Tibial nerve (tissue), 4 donors: ENCODE data around the gene TMC3. TPM values are rescaled to one million over a fixed set of nuclear protein-coding genes. Genes with fewer than 3 reads are reported as not detected.

ENCODE experiments used
- DNase-seq, 2 donors: peaks; one replicate each; pipeline ENCODE4 v3.0.0-alpha.2; 2019; ENCODE audit warnings: low spot score in 2 of 2
- H3K27ac ChIP-seq, 4 donors: fragments of 200-600 bp; sonication (generic) in 3 of 4; one replicate each; pipeline ENCODE4 v1.5.1; 2017 to 2019; ENCODE audit warnings: mild to moderate bottlenecking in 1 of 4
- H3K27me3 ChIP-seq, 2 donors: fragments of 200-600 bp; sonication (generic) in 1 of 2; one replicate each; pipeline versions ENCODE4 v1.5.1 to v1.6.0; 2017 to 2019
- H3K36me3 ChIP-seq, 3 donors: fragments of 200-600 bp; sonication (generic); one replicate each; pipeline ENCODE4 v1.5.1; 2018 to 2019
- H3K4me1 ChIP-seq, 4 donors: fragments of 200-600 bp; sonication (generic) in 3 of 4; one replicate each; pipeline ENCODE4 v1.5.1; 2017 to 2019
- H3K4me3 ChIP-seq, 4 donors: fragments of 200-600 bp; sonication (generic) in 3 of 4; one replicate each; pipeline ENCODE4 v1.5.1; 2017 to 2019; ENCODE audit warnings: mild to moderate bottlenecking in 1 of 4, moderate library complexity in 1 of 4
- H3K9me3 ChIP-seq, 4 donors: fragments of 200-600 bp; sonication (generic) in 3 of 4; one replicate each; pipeline ENCODE4 v1.5.1; 2017 to 2019
- CTCF ChIP-seq, 5 experiments: fragments of 200-600 bp in 3 of 5; fragments of 450-650 bp in 2 of 5; sonication (generic) in 3 of 5; IDR thresholded peaks; one replicate each; pipeline ENCODE4 v1.5.1; 2016 to 2019; ENCODE audit warnings: antibody characterized with exemption in 5 of 5, mild to moderate bottlenecking in 3 of 5, moderate library complexity in 2 of 5
- EP300 ChIP-seq, 2 donors: sonication (generic); formaldehyde crosslinking; IDR thresholded peaks; one replicate each; pipeline ENCODE4 v1.6.1; 2017; ENCODE audit warnings: antibody characterized with exemption in 2 of 2, mild to moderate bottlenecking in 1 of 2
- POLR2A ChIP-seq, 2 donors: fragments of 450-650 bp; IDR thresholded peaks; one replicate each; pipeline ENCODE4 v1.6.1; 2017; ENCODE audit warnings: antibody characterized with exemption in 2 of 2, mild to moderate bottlenecking in 2 of 2, moderate library complexity in 2 of 2
- WGBS, 2 donors: methylation state at CpG; one replicate each; pipeline ENCODE4 v1.1.5; 2018; 5-methylcytosine and 5-hydroxymethylcytosine counted together
- total RNA-seq, 4 donors: library from RNA; depleted of rRNA; stranded (reverse); fragments of >200 nt; gene quantifications; one replicate each; pipeline ENCODE4 v1.1.0, GENCODE V29; 2016

TMC3 gene
- total RNA-seq, 4 donors from 2014 or later = not detected

DNA sequence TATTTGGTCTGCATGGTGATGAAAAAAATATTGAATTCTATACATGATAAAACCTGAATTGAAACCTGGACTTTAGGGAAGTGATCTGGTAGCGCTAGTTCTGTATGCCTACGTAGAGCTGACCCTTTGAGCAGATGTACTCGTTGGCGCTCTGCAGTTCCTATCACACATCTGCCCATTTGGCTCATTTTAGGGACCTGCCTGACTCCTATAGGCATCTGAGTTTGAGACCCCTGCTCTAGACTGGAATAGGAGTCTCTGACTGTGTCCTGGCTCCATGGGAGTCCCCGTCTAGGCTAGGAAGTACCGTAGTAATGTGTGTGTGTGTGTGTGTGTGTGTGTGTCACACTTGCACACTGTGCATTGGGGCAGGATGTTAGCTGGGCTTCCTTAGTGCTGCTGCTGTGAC is 71.3 kb downstream of the TMC3 start:
- TF ChIP-seq CTCF (IDR thresholded peaks at IDR 0.05) = no peak
- TF ChIP-seq EP300 (IDR thresholded peaks at IDR 0.05) = no peak
- TF ChIP-seq POLR2A (IDR thresholded peaks at IDR 0.05) = no peak
- Histone ChIP-seq H3K27me3 (no peaks in the 10 kb centered on the region), H3K4me3 (no peak overlapping the region), H3K36me3 (peaks cover 0 to 78% (median 16%) of the 10 kb centered on the region in 3 donors), H3K27ac (peak overlapping the region in 3 of 4 donors; percentile 9 to 79 (median 76)), H3K4me1 (peaks cover 0 to 34% (median 24%) of the 10 kb centered on the region in 4 donors), H3K9me3 (no peaks in the 10 kb centered on the region)
- no peak for DNase-seq
- WGBS, 2 donors = 65 to 77% methylated on average over 6 of the region's 6 CpGs

GRCh38 chr15:81301815-81302399 is 72.1 kb downstream of the TMC3 start:
- Histone ChIP-seq H3K27ac (peak overlapping the region in 3 of 4 donors; percentile 34 to 79 (median 76)), H3K4me3 (peak overlapping the region in 1 of 4 donors; percentile 6), H3K36me3 (peaks cover 0 to 78% (median 16%) of the 10 kb centered on the region in 3 donors), H3K27me3 (no peaks in the 10 kb centered on the region), H3K9me3 (no peaks in the 10 kb centered on the region), H3K4me1 (peaks cover 0 to 34% (median 27%) of the 10 kb centered on the region in 4 donors)
- TF ChIP-seq POLR2A (IDR thresholded peaks at IDR 0.05) (no peak), EP300 (IDR thresholded peaks at IDR 0.05) (peak in 1 of 2 donors; percentile 42)
- no peak for DNase-seq
- 86 to 91% methylated on average over 5 of the region's 5 CpGs for WGBS, 2 donors

DNA sequence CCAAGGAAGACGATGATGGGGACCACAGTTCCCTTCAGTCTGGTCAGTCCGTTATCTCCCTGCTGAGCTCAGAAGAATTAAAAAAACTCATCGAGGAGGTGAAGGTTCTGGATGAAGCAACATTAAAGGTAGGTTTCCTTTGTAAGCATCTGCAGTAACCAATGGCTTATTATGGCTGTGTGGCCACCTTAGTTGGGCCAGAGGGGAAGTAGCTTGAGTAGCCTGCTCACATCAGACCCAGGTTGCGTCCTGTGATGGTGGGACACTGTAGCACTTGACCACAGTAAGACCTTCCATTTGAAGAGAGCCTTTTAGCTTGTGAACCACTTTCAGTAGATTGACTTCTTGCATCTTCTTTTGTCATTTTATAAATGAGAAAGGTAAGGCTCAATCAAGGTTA is 72.6 kb downstream of the TMC3 start:
- Histone ChIP-seq H3K27ac (peak overlapping the region in 3 of 4 donors; percentile 13 to 47 (median 34)), H3K27me3 (no peaks in the 10 kb centered on the region), H3K4me3 (no peak overlapping the region), H3K9me3 (no peaks in the 10 kb centered on the region), H3K36me3 (peaks cover 0 to 73% (median 14%) of the 10 kb centered on the region in 3 donors), H3K4me1 (peaks cover 0 to 36% (median 29%) of the 10 kb centered on the region in 4 donors)
- DNase-seq = no peak
- TF ChIP-seq POLR2A (IDR thresholded peaks at IDR 0.05) (no peak), CTCF (IDR thresholded peaks at IDR 0.05) (no peak), EP300 (IDR thresholded peaks at IDR 0.05) (no peak)
- WGBS, 2 donors = 96% methylated on average over 4 of the region's 4 CpGs

- 82 to 87% methylated on average over 10 to 14 of the region's 14 CpGs for WGBS, 2 donors
- Histone ChIP-seq H3K27ac (peak overlapping the region in 3 of 4 donors; percentile 38 to 75 (median 53)), H3K4me1 (peaks cover 0 to 47% (median 34%) of the 10 kb centered on the region in 4 donors), H3K27me3 (no peaks in the 10 kb centered on the region), H3K36me3 (peaks cover 0 to 61% (median 8%) of the 10 kb centered on the region in 3 donors), H3K4me3 (peak overlapping the region in 2 of 4 donors; percentile 25 to 48), H3K9me3 (no peaks in the 10 kb centered on the region)
- no peak for DNase-seq
- TF ChIP-seq CTCF (IDR thresholded peaks at IDR 0.05) = no peak
- no peak for TF ChIP-seq POLR2A (IDR thresholded peaks at IDR 0.05)
- no peak for TF ChIP-seq EP300 (IDR thresholded peaks at IDR 0.05)
Measured at GRCh38 chr15:81299630-81300273, 74.3 kb downstream of the TMC3 start.

DNA sequence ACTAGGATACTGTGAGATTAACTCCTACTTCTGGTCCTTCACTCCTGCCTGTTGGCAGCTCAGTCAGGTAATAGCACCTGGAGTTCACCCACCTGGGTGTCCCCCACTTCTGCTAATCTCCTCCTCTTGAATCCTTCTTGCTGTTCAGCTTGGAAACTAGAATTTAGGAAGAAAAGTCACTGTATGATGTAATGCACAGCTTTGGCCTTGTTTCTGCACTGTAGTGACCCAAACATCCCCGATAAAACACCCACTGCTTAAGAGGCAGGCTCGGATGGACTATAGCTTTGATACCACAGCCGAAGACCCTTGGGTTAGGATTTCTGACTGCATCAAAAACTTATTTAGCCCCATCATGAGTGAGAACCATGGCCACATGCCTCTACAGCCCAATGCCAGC is 74.9 kb downstream of the TMC3 start:
- H3K4me1 ChIP-seq = peaks cover 0 to 47% (median 32%) of the 10 kb centered on the region in 4 donors
- peaks cover 0 to 65% (median 8%) of the 10 kb centered on the region in 3 donors for H3K36me3 ChIP-seq
- peak overlapping the region in 3 of 4 donors; percentile 53 to 82 (median 75) for H3K27ac ChIP-seq
- H3K27me3 ChIP-seq = no peaks in the 10 kb centered on the region
- WGBS, 2 donors = 80 to 81% methylated on average over 3 of the region's 3 CpGs
- no peak for TF ChIP-seq POLR2A (IDR thresholded peaks at IDR 0.05)
- no peak for TF ChIP-seq EP300 (IDR thresholded peaks at IDR 0.05)
- no peak for TF ChIP-seq CTCF (IDR thresholded peaks at IDR 0.05)
- H3K4me3 ChIP-seq = peak overlapping the region in 2 of 4 donors; percentile 35 to 48
- H3K9me3 ChIP-seq = no peaks in the 10 kb centered on the region
- DNase-seq = no peak
